NB4 (cell line): Measurements from ENCODE around the gene CC2D2B.

ENCODE experiments used
- CTCF ChIP-seq: IDR thresholded peaks from one replicate; pipeline ENCODE4 v1.5.1; 2012; ENCODE audit warnings: low read depth, low read length
- MAX ChIP-seq: IDR thresholded peaks from 2 replicates; pipeline ENCODE4 v1.6.1; 2011; ENCODE audit warnings: low read depth, low read length
- MYC ChIP-seq: IDR thresholded peaks from 2 replicates; pipeline ENCODE4 v1.6.1; 2011; ENCODE audit warnings: low read depth, low read length
- POLR2A ChIP-seq: IDR thresholded peaks from 2 replicates; pipeline ENCODE4 v1.6.1; 2011; ENCODE audit warnings: mild to moderate bottlenecking; ENCODE audit not compliant: insufficient read length; ENCODE audit errors: extremely low read depth

GRCh38 chr10:96073722-96074121, 165.9 kb downstream of the CC2D2B start:
- no peak for TF ChIP-seq CTCF
- TF ChIP-seq POLR2A, result no peak
- TF ChIP-seq MYC, result no peak
- no peak for TF ChIP-seq MAX
